Psoas muscle (tissue), 8 donors: Measurements from ENCODE around the gene ITCH. TPM values are rescaled to one million over a fixed set of nuclear protein-coding genes. Genes with fewer than 3 reads are reported as not detected.
"Not testable (repeated sequence)": the region's sequence is repeated elsewhere in the genome, so short reads cannot be mapped to it uniquely, and the experiment has no call there.

Source experiments
- ATAC-seq, 4 donors: fragments of 200-7000 bp; cut with Tn5 transposase; one replicate each; pipeline ENCODE4 v1.9.1; 2020; ENCODE audit warnings: moderate library complexity in 3 of 4, mild to moderate bottlenecking in 2 of 4
- DNase-seq, 2 donors: peaks; one replicate each; pipeline ENCODE4 v3.0.0-alpha.2; 2020
- H3K27ac ChIP-seq: fragments of 200-600 bp; one replicate; pipeline ENCODE4 v1.8.0; 2022
- H3K27me3 ChIP-seq, 3 donors: fragments of 200-600 bp in 1 of 3; one replicate each; pipeline versions ENCODE4 v1.6.1 to v1.8.0; 2013 to 2022; ENCODE audit warnings: low read length in 2 of 3, mild to moderate bottlenecking in 2 of 3, moderate library complexity in 1 of 3; ENCODE audit not compliant: insufficient read depth in 3 of 3
- H3K36me3 ChIP-seq, 2 donors: fragments of 200-600 bp in 1 of 2; one replicate each; pipeline versions ENCODE4 v1.6.1 to v1.8.0; 2013 to 2022; ENCODE audit warnings: low read depth in 1 of 2, mild to moderate bottlenecking in 1 of 2, moderate library complexity in 1 of 2; ENCODE audit not compliant: insufficient read depth in 1 of 2
- H3K4me1 ChIP-seq: fragments of 200-600 bp; one replicate; pipeline ENCODE4 v1.8.0; 2022
- H3K4me3 ChIP-seq: fragments of 200-600 bp; one replicate; pipeline ENCODE4 v1.8.0; 2022; ENCODE audit warnings: mild to moderate bottlenecking
- H3K9me3 ChIP-seq: fragments of 200-600 bp; one replicate; pipeline ENCODE4 v1.8.0; 2022
- WGBS, 3 donors: extraction: QIAGEN DNeasy Blood & Tissue Kit; methylation state at CpG; one replicate each; pipeline versions ENCODE4 v1.1.6 to v1.1.7; 2013; 5-methylcytosine and 5-hydroxymethylcytosine counted together
- intact Hi-C, 2 donors: fragments of 100-400 bp; cut with DNase I; formaldehyde crosslinking; loops; one replicate each; pipeline versions ENCODE4 v1.11.0 to v1.14.2; 2022
- polyA plus RNA-seq, 3 donors: library from polyadenylated mRNA; stranded (reverse); fragments of 200-250 nt; gene quantifications; one replicate each; pipeline ENCODE4 v1.2.3, GENCODE V29; 2013
- total RNA-seq, 4 donors: library from RNA; stranded (reverse); fragmentation: NEBNext Ultra II Directional in 2 of 4; extraction: Animal tissue kit (Norgen Biotek cat#: 25700) in 2 of 4; gene quantifications; one replicate each; pipeline versions ENCODE4 v1.2.1 to v1.2.4, GENCODE V29; 2021 to 2023
- TF ChIP-seq, protein P1 (sequence below): fragments of 200-600 bp; IDR thresholded peaks from one replicate; pipeline ENCODE4 v1.8.0; 2022; ENCODE audit warnings: antibody characterized with exemption
- donor health status: healthy with polysubstance abuse.
- donor health status: DM: no; HTN: no; CAD: no; lungs with moderate emphysema.
- donor health status: Bipolar disorder and iron deficiency.
- donor health status: healthy.
- donor health status: DM: yes; HTN: yes; CAD: no.
- donor health status: DM: no; HTN: no; CAD: no.
- donor health status: DM: no; HTN: no; CAD: no.
- donor health status: DM: yes; HTN: yes; CAD: no.

ITCH gene
- total and polyA plus RNA-seq, 7 donors, result 10.1 to 50.3 (median 36.9) TPM

DNA sequence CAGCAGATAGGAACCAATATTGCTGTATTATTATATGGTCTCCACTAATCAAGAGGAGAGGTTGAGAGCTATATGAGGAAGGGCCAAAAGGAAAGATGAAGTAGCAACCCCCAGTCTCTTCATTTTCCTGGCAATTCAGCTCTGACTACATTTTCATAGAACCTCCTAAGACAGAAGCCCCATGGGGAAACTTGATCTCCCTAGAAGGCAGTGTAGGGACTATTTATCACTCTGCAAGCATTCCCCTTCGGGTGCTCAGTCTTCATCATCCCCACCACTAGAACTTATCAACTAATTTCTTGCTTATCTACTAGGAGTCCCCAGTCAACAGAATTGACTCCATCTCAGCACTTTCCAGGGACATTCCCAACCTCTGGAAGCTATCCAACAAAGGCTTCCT, 25.5 kb upstream of the ITCH start:
- ATAC-seq (no peak), DNase-seq (no peak)
- TF ChIP-seq, protein P1, sequence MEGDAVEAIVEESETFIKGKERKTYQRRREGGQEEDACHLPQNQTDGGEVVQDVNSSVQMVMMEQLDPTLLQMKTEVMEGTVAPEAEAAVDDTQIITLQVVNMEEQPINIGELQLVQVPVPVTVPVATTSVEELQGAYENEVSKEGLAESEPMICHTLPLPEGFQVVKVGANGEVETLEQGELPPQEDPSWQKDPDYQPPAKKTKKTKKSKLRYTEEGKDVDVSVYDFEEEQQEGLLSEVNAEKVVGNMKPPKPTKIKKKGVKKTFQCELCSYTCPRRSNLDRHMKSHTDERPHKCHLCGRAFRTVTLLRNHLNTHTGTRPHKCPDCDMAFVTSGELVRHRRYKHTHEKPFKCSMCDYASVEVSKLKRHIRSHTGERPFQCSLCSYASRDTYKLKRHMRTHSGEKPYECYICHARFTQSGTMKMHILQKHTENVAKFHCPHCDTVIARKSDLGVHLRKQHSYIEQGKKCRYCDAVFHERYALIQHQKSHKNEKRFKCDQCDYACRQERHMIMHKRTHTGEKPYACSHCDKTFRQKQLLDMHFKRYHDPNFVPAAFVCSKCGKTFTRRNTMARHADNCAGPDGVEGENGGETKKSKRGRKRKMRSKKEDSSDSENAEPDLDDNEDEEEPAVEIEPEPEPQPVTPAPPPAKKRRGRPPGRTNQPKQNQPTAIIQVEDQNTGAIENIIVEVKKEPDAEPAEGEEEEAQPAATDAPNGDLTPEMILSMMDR, result no peak
- H3K27ac ChIP-seq, result no peak overlapping the region
- no peak overlapping the region for H3K4me3 ChIP-seq
- H3K36me3 ChIP-seq, result no peaks in the 10 kb centered on the region
- WGBS, 3 donors, result 33 to 43% (median 42%) methylated on average over 1 of the region's 1 CpG
- H3K4me1 ChIP-seq, result no peaks in the 10 kb centered on the region
- H3K9me3 ChIP-seq, result no peaks in the 10 kb centered on the region
- intact Hi-C loops, result no loop called here
- H3K27me3 ChIP-seq, result no peaks in the 10 kb centered on the region

DNA sequence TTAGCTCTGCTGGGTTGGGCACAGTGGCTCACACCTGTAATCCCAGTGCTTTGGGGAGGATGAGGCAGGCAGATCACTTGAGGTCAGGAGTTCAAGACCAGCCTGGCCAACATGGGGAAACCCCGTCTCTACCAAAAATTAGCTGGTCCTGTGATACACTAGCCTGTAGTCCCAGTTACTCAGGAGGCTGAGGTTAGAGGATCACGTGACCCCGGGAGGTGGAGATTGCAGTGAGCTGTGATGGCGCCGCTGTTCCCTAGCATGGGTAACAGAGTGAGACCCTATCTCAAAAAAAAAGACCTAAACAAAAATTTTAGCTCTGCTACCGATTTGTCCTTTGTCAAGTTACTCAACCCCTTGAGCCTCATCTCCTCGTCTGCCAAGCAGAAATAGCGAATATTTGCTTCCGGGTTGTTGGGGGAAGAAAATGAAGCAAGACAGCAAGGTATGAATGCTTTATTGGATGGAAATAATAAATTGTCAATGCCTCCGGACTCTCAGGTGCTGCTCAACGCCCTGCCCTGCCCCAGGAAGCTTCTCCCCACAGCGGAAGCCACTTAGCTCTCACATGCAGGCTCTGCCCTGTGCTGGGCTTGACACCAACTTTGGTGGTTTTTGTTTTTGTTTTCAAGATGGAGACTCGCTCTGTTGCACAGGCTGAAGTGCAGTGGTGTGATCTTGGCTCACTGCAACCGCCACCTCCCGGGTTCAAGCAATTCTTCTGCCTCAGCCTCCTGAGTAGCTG, 24.9 kb upstream of the ITCH start:
- Histone ChIP-seq H3K36me3 (no peaks in the 10 kb centered on the region), H3K4me1 (no peaks in the 10 kb centered on the region), H3K27me3 (no peaks in the 10 kb centered on the region), H3K9me3 (no peaks in the 10 kb centered on the region), H3K27ac (no peak overlapping the region), H3K4me3 (no peak overlapping the region)
- TF ChIP-seq, protein P1, result no peak
- DNase-seq (no peak), ATAC-seq (no peak)
- intact Hi-C loops, result no loop called here
- WGBS, 3 donors, result 83 to 88% (median 85%) methylated on average over 15 of the region's 15 CpGs

DNA sequence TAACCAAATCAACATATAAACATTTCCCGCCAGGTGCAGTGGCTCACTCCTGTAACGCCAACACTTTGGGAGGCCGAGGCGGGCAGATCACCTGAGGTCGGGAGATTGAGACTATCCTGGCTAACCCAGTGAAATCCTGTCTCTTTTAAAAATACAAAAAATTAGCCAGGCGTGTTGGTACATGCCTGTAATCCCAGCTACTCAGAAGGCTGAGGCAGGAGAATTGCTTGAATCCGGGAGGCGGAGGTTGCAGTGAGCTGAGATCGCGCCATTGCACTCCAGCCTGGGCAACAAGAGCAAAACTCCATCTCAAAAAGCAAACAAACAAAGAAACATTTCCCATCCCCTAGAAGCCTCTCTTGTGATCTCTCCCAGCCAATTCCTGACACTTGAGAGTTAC, 22.3 kb upstream of the ITCH start:
- intact Hi-C loops, H3K4me3 ChIP-seq, H3K4me1 ChIP-seq, ATAC-seq, H3K27me3 ChIP-seq, H3K27ac ChIP-seq, H3K36me3 ChIP-seq, DNase-seq, H3K9me3 ChIP-seq: not testable (repeated sequence)
- WGBS, 3 donors, result 89 to 92% (median 89%) methylated on average over 10 of the region's 10 CpGs

DNA sequence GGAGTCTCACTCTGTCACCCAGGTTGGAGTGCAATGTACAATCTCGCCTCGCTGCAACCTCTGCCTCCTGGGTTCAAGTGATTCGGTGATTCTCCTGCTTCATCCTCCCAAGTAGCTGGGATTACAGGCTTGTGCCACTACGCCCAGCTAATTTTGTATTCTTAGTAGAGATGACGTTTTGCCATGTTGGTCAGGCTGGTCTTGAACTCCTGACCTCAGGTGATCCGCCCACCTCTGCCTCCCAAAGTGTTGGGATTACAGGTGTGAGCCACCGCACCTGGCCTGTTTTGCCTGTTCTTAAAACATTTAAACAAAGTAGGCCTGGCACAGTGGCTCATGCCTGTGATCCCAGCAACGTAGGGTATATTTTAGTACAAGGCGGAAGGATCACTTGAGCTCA, 21.9 kb upstream of the ITCH start:
- ATAC-seq, intact Hi-C loops, H3K27me3 ChIP-seq: not testable (repeated sequence)

DNA sequence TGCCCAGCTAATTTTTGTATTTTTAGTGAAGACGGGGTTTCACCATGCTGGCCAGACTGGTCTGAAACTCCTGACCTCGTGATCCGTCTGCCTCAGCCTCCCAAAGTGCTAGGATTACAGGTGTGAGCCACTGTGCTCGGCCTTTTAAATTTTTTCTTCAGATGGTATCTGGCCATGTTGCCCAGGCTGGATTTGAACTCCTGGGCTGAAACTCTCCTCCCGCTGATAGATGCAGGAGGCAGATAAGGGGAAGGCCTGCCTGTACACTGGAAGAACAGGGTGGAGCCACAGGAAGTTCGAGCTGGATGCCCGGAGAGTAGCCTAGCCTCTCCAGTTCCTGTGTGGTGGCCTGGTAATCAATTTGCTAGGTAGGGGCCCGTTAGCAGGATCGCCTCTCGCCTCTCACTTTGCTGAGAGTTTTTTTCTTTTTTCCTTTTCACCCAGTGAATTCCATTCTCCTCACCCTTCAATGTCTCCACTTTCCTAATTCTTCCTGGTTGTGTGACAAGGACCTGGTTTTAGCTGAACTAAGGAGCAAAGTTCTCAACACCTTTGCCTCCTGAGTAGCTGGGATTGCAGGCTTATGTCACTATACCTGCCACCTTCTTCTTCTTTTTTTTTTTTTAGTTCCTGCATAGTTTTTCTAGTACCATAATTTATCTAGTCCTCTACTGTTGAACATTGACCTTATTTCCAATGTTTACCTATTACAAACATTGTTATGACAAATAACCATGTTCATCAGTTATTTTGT, 19.4 kb upstream of the ITCH start:
- H3K4me1 ChIP-seq, result no peaks in the 10 kb centered on the region
- WGBS, 3 donors, result 81 to 84% (median 83%) methylated on average over 10 of the region's 10 CpGs
- no peak overlapping the region for H3K27ac ChIP-seq
- no peak for DNase-seq
- intact Hi-C loops, result no loop called here
- no peak overlapping the region for H3K4me3 ChIP-seq
- H3K36me3 ChIP-seq, result no peaks in the 10 kb centered on the region
- no peak for ATAC-seq
- no peaks in the 10 kb centered on the region for H3K9me3 ChIP-seq
- TF ChIP-seq, protein P1, result no peak
- H3K27me3 ChIP-seq, result no peaks in the 10 kb centered on the region

More for the DNA sequence above, 21.9 kb upstream of the ITCH start:
- not testable (repeated sequence) for H3K4me1 ChIP-seq, H3K27ac ChIP-seq, H3K9me3 ChIP-seq, H3K4me3 ChIP-seq, DNase-seq, H3K36me3 ChIP-seq
- WGBS, 3 donors, result 92 to 95% (median 94%) methylated on average over 9 of the region's 9 CpGs
